Nephron (organoid): Measurements from ENCODE around the gene LTF.

ENCODE experiments used
- H3K27ac Mint-ChIP-seq, 3 experiments: 2 replicates each; pipeline ENCODE4 v1.8.0; 2020; ENCODE audit warnings: mixed read lengths in 3 of 3, mild to moderate bottlenecking in 2 of 3, moderate library complexity in 1 of 3
- H3K27me3 Mint-ChIP-seq: 2 replicates; pipeline ENCODE4 v1.8.0; 2021; ENCODE audit warnings: low read depth, mild to moderate bottlenecking, moderate library complexity, mixed read lengths
- H3K36me3 Mint-ChIP-seq: 2 replicates; pipeline ENCODE4 v1.8.0; 2020; ENCODE audit warnings: low read depth, mixed read lengths
- H3K4me1 Mint-ChIP-seq: 2 replicates; pipeline ENCODE4 v1.8.0; 2020; ENCODE audit warnings: mixed read lengths
- H3K4me3 Mint-ChIP-seq, 3 experiments: 2 replicates each; pipeline ENCODE4 v1.8.0; 2020; ENCODE audit warnings: mild to moderate bottlenecking in 3 of 3, mixed read lengths in 3 of 3, moderate library complexity in 2 of 3
- H3K9me3 Mint-ChIP-seq: 2 replicates; pipeline ENCODE4 v1.8.0; 2020; ENCODE audit warnings: mixed read lengths
- CTCF ChIP-seq, 3 experiments: fragments of 200-600 bp; sonication (generic); IDR thresholded peaks; one replicate each; pipeline ENCODE4 v1.5.0; 2021; ENCODE audit warnings: antibody characterized with exemption in 3 of 3; ENCODE audit not compliant: unreplicated experiment in 3 of 3

The LTF gene

GRCh38 chr3:46464326-46465195 lies at the start of gene LTF:
TSS of gene LTF (minus strand) at chr3:46464905. CDS start at chr3:46464867, 38 bp downstream.
- Mint-ChIP-seq H3K27ac (no peak within 1 kb of the TSS), H3K4me3 (no peak within 1 kb of the TSS), H3K9me3 (peaks cover 6% of the 10 kb centered on the region), H3K4me1 (peaks cover 6% of the 10 kb centered on the region), H3K27me3 (peaks cover 61% of the 10 kb centered on the region), H3K36me3 (no peaks in the 10 kb centered on the region)
- no peak for TF ChIP-seq CTCF (IDR thresholded peaks at IDR 0.05; ENCODE audit: unreplicated experiment in 3 of 3)

DNA sequence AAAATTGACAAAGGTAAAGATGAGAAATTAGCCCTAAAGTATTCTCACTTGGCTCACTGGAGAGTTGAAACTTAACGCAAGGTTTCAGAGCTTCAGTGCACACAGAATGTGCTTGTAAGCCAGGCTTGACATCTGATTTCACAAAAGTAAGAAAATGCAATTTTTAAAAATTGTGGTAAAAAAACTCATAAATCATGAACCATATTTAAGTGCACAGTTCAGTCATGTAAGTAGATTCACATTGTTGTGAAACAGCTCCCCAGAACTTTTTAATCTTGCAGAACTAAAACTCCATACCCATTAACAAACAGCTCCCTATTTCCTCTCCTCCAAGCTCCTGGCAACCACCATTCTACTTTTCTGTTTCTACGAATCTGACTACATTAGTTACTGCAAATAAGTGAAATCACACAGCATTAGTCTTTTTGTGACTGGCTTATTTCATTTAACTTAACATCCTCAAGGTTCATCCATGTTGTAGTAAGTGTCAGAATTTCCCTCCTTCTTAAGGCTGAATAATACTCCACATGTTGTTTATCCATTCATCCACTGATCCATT lies 47.6 kb upstream of the LTF start:
- no peak for TF ChIP-seq CTCF (IDR thresholded peaks at IDR 0.05; ENCODE audit: unreplicated experiment in 3 of 3)
- Mint-ChIP-seq H3K27me3 (no peaks in the 10 kb centered on the region), H3K9me3 (no peaks in the 10 kb centered on the region), H3K4me3 (no peak overlapping the region), H3K36me3 (no peaks in the 10 kb centered on the region), H3K4me1 (peaks cover 5% of the 10 kb centered on the region), H3K27ac (no peak overlapping the region)

- Mint-ChIP-seq H3K27me3 (no peaks in the 10 kb centered on the region), H3K4me1 (peaks cover 16% of the 10 kb centered on the region), H3K4me3 (no peak overlapping the region), H3K36me3 (no peaks in the 10 kb centered on the region), H3K27ac (no peak overlapping the region), H3K9me3 (no peaks in the 10 kb centered on the region)
- TF ChIP-seq CTCF (IDR thresholded peaks at IDR 0.05; ENCODE audit: unreplicated experiment in 3 of 3) = no peak
These were observed 45.0 kb upstream of the LTF start for GRCh38 chr3:46509661-46510187.

DNA sequence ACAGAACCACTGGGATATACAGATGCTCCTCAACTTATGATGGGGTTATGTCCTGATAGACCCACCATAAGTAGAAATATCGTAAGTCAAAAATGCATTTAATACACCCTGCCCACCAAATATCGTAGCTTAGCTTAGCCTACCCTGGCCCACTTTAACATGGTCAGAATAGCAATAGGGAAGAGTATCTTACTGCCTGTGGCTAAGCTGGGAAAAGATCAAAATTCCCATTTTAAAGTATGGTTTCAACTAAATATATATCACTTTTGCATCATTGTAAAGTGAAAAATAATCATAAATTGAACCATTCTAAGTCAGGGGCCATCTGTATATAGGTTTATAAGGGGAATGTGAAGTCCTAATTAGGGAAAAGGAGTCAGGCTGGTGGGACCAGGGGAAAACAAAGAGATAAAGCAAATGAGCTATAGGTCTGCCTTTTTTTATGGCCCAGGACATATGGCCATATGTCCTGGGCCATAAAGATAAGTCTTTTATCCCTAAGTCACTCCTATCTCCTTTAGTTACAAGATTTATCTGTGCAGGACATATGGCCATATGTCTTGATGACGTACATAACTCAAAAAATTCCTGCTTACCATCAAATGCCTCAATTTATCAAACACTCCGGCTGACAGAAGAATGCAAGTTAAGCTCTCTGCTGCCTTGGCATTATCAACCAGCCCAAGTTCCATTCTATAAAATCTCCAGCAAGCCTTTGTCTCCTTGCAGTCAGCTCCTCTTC lies 44.3 kb upstream of the LTF start:
- Mint-ChIP-seq H3K36me3 (no peaks in the 10 kb centered on the region), H3K27me3 (no peaks in the 10 kb centered on the region), H3K9me3 (no peaks in the 10 kb centered on the region), H3K4me1 (peaks cover 16% of the 10 kb centered on the region), H3K4me3 (no peak overlapping the region), H3K27ac (no peak overlapping the region)
- no peak for TF ChIP-seq CTCF (IDR thresholded peaks at IDR 0.05; ENCODE audit: unreplicated experiment in 3 of 3)

DNA sequence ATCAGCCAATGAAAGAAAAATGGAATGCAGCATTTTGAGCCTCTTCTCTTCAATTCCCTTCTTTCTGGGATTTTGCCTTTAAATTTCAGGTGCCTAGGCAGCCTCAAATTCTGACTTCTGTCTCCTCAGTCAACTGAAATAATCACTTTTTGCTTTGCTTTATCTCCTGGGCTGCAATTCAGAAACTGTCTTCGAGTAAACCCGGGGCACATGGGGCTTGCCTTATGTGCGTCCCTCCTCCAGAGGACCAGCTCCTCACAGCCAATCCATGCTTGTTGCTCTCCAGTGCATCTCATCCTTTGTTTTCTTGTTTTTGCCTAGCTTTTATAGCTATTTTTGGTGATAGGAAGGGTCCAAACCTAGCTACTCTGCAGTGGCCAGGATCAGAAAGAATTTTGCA lies 41.8 kb upstream of the LTF start:
- H3K9me3 Mint-ChIP-seq = no peaks in the 10 kb centered on the region
- no peaks in the 10 kb centered on the region for H3K36me3 Mint-ChIP-seq
- peaks cover 37% of the 10 kb centered on the region for H3K4me1 Mint-ChIP-seq
- no peak for TF ChIP-seq CTCF (IDR thresholded peaks at IDR 0.05; ENCODE audit: unreplicated experiment in 3 of 3)
- H3K27ac Mint-ChIP-seq = no peak overlapping the region
- no peaks in the 10 kb centered on the region for H3K27me3 Mint-ChIP-seq
- H3K4me3 Mint-ChIP-seq = no peak overlapping the region
